Measurements from ENCODE around the gene TANGO6.

Gene TANGO6

DNA sequence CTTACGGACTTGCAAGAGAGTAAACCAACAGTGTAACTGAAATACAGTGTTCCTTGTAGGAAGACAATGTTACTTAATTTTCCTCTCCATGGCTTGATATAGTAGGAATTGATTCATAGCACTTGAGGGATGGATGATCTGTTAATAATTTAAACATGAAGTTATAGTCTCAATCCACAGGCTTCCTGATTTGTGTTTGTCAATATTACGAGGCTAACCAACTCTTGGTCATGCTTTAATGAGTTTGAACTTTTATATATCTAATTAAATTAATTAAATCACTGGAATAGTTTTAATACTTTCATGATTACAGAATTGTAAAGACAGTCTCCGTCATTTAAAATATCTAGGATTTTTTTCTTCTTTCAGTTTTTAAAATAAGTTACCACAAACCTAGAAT lies 150.1 kb downstream of the TANGO6 start:
- DNase-seq (ENCODE audit: low spot score): no peak
- TF ChIP-seq, protein P1, sequence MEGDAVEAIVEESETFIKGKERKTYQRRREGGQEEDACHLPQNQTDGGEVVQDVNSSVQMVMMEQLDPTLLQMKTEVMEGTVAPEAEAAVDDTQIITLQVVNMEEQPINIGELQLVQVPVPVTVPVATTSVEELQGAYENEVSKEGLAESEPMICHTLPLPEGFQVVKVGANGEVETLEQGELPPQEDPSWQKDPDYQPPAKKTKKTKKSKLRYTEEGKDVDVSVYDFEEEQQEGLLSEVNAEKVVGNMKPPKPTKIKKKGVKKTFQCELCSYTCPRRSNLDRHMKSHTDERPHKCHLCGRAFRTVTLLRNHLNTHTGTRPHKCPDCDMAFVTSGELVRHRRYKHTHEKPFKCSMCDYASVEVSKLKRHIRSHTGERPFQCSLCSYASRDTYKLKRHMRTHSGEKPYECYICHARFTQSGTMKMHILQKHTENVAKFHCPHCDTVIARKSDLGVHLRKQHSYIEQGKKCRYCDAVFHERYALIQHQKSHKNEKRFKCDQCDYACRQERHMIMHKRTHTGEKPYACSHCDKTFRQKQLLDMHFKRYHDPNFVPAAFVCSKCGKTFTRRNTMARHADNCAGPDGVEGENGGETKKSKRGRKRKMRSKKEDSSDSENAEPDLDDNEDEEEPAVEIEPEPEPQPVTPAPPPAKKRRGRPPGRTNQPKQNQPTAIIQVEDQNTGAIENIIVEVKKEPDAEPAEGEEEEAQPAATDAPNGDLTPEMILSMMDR (IDR thresholded peaks at IDR 0.05; ENCODE audit: borderline replicate concordance, control extremely low read depth, extremely low read depth, insufficient read depth, missing control alignments): no peak
- in situ Hi-C loops (cut with MboI; ENCODE audit: low sequenced_read_pairs, unreplicated experiment): no loop called here

DNA sequence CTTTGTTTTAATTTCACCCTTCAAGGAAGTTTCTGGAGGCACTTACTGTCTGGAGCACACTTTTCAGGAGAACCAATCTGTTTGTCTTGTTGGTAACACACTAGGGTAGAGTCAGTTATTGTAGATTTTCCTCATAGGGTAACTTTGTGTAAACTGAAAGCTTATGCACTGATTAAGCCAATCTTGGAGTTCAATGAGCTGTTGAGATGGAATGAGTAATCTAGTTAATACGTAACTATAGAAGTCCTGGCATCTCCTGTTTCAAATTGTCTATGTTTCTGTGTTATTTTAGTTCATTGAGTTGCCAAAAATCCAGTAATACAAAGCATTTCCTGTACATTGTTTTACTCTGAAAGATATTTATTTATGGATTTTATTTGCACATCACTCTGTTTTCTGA lies 150.6 kb downstream of the TANGO6 start:
- TF ChIP-seq, protein P1 (IDR thresholded peaks at IDR 0.05; ENCODE audit: borderline replicate concordance, control extremely low read depth, extremely low read depth, insufficient read depth, missing control alignments): no peak
- DNase-seq (ENCODE audit: low spot score): no peak
- in situ Hi-C loops (cut with MboI; ENCODE audit: low sequenced_read_pairs, unreplicated experiment): no loop called here

DNA sequence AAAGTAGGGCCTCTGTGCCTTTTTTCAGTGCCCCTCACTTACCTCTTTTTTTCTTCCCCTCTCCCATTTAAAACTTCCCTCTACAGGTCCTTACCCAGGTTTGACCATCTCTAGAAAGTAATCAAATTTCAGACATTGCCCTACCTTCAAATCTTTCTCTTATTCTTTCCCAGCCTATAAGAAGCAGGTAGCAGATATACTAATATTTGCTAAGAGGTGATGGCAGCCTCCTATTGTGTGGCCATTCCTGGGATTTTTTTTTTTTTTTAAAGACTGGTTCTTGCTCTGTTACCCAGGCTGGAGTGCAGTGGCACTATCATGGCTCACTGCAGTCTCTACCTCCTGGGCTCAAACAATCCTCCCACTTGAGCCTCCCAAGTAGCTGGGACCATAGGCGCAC lies 151.0 kb downstream of the TANGO6 start:
- in situ Hi-C loops (cut with MboI; ENCODE audit: low sequenced_read_pairs, unreplicated experiment): no loop called here
- no peak for DNase-seq (ENCODE audit: low spot score)
- TF ChIP-seq, protein P1 (IDR thresholded peaks at IDR 0.05; ENCODE audit: borderline replicate concordance, control extremely low read depth, extremely low read depth, insufficient read depth, missing control alignments): no peak

DNA sequence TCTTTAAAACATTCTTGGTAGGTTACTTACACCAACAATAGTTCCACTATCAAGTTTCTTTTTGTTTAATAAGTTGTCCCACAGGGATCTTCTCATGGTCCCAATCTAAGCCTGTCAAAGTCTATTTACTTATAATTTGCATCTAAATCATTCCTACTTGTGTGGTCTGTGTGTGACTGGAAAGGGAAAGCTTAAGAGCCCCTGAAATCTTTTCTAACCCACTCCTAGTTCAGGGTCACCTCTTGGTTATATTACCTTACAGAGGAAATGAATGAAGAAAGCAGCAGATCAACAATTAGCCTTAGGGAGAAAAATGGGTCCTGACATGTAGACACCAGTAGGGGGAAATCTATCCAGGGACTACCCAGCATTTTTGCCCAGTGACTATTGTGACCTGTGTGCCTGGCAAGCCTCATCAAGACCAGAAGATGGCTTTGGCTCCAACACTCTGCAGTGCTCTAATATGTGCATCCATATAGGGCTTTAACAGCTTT lies 151.7 kb downstream of the TANGO6 start:
- TF ChIP-seq, protein P1 (IDR thresholded peaks at IDR 0.05; ENCODE audit: borderline replicate concordance, control extremely low read depth, extremely low read depth, insufficient read depth, missing control alignments): no peak
- in situ Hi-C loops (cut with MboI; ENCODE audit: low sequenced_read_pairs, unreplicated experiment): no loop called here
- no peak for DNase-seq (ENCODE audit: low spot score)

DNA sequence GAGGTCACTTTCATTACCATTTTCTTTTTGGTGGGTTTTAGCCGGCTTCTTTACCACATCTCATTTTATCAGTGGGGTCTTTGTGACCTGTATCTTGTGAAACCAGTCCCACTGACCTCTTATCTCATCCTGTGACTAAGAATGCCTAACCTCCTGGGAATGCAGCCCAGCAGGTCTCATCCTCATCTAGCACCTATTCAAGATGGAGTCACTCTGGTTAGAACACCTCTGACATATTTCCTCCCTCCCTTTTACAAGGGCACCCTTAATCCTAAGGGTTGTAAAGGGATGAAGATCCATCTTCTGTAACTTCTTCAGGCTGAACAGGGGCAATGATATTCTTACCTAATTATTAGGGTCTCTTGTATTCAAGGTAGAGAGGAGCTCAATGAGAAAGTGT lies 154.2 kb downstream of the TANGO6 start:
- TF ChIP-seq, protein P1 (IDR thresholded peaks at IDR 0.05; ENCODE audit: borderline replicate concordance, control extremely low read depth, extremely low read depth, insufficient read depth, missing control alignments): no peak
- DNase-seq (ENCODE audit: low spot score): no peak
- in situ Hi-C loops (cut with MboI; ENCODE audit: low sequenced_read_pairs, unreplicated experiment): no loop called here

DNA sequence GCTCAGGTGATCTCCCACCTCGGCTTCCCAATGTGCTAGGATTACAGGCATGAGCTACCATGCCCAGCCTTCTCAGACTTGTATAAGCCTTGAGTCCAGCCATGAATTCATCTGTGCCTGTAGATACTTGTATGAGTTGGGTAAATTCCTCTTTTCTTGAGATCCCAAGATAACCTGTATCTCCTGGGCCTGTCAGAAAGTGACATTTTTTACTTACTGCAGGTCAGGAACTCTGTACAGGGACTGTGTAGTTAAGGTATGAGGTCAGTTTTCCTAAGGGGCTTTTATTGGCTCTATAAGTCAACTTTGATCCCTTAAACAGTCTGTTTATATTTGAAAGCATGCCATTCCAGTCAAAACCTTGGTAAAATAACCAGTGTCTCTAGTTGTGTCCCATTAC lies 155.8 kb downstream of the TANGO6 start:
- in situ Hi-C loops (cut with MboI; ENCODE audit: low sequenced_read_pairs, unreplicated experiment): no loop called here
- TF ChIP-seq, protein P1 (IDR thresholded peaks at IDR 0.05; ENCODE audit: borderline replicate concordance, control extremely low read depth, extremely low read depth, insufficient read depth, missing control alignments): no peak
- DNase-seq (ENCODE audit: low spot score): no peak

DNA sequence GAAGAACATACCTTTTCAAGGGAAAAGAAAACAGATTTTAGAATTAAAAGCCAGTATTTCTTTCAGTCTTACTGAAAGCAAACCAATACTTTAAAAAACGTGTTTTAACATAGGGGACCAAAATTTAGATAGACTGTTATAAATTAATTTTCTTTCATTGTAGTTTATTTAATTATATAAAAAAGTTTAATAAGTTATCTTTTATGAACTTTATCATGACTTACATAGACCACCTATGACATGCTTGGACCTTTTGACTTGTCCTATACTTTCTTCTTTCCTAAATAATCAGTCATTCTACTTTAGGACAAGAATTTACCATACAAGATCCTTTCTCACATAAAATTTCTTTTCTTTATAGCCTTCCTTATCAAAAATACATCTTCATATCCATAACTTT lies 160.2 kb downstream of the TANGO6 start:
- in situ Hi-C loops (cut with MboI; ENCODE audit: low sequenced_read_pairs, unreplicated experiment): no loop called here
- DNase-seq (ENCODE audit: low spot score): no peak
- TF ChIP-seq, protein P1 (IDR thresholded peaks at IDR 0.05; ENCODE audit: borderline replicate concordance, control extremely low read depth, extremely low read depth, insufficient read depth, missing control alignments): no peak

Data from GM13976 (cell line).